H1 (cell line): Measurements from ENCODE around the gene LHPP. TPM values are rescaled to one million over a fixed set of nuclear protein-coding genes. Genes with fewer than 3 reads are reported as not detected.

ENCODE experiments used
- CTCF ChIA-PET: fragments of 300-600 bp; sonication (Branson Sonifier 250); formaldehyde crosslinking; loops from one replicate; lab custom pipeline; 2021; ENCODE audit not compliant: partially characterized antibody; lab: Charles Lee
- POLR2A ChIA-PET: fragments of 300-600 bp; sonication (Branson Sonifier 250); formaldehyde crosslinking; loops from one replicate; lab custom pipeline; 2021; ENCODE audit warnings: inconsistent platforms; ENCODE audit not compliant: partially characterized antibody; lab: Charles Lee
- DNase-seq, 2 experiments: peaks; one replicate each; pipeline versions ENCODE4 v3.0.0 to v3.0.0-alpha.2; 2010 to 2022; ENCODE audit warnings: low spot score in 2 of 2, low read depth in 1 of 2, mixed read lengths in 1 of 2
- FAIRE-seq: peaks from 2 replicates; lab custom pipeline; 2011; peaks lifted over from hg19 to GRCh38; lab: Jason Lieb, UNC
- H2AFZ ChIP-seq: 2 replicates; pipeline ENCODE4 v1.8.1; 2012; ENCODE audit warnings: low read length, inconsistent platforms
- H2AK5ac ChIP-seq: 2 replicates; pipeline ENCODE4 v1.6.1; 2013; ENCODE audit warnings: low read depth, low read length
- H2BK120ac ChIP-seq: replicated peaks from 2 replicates; pipeline ENCODE3; 2013; ENCODE audit warnings: low read depth, low read length, inconsistent platforms
- H2BK12ac ChIP-seq: 2 replicates; pipeline ENCODE4 v1.6.1; 2013; ENCODE audit warnings: low read depth, low read length
- H2BK15ac ChIP-seq: 2 replicates; pipeline ENCODE4 v1.6.1; 2013; ENCODE audit warnings: low read length
- H2BK20ac ChIP-seq: 2 replicates; pipeline ENCODE4 v1.6.1; 2013; ENCODE audit warnings: low read length
- H2BK5ac ChIP-seq: 2 replicates; pipeline ENCODE4 v1.6.1; 2013; ENCODE audit warnings: low read depth, low read length
- H3K14ac ChIP-seq: 2 replicates; pipeline ENCODE4 v1.6.1; 2013; ENCODE audit warnings: inconsistent platforms; ENCODE audit not compliant: insufficient read length
- H3K18ac ChIP-seq: 2 replicates; pipeline ENCODE4 v1.6.1; 2013; ENCODE audit warnings: low read length; ENCODE audit errors: extremely low read depth
- H3K23ac ChIP-seq: 2 replicates; pipeline ENCODE4 v1.6.1; 2013; ENCODE audit warnings: inconsistent platforms; ENCODE audit not compliant: insufficient read length
- H3K23me2 ChIP-seq: 2 replicates; pipeline ENCODE4 v1.6.1; 2013; ENCODE audit warnings: low read depth, low read length
- H3K27ac ChIP-seq: 2 replicates; pipeline ENCODE4 v1.6.1; 2011; ENCODE audit warnings: low read depth, low read length, inconsistent platforms
- H3K27me3 ChIP-seq, 4 experiments: replicated peaks in 1 of 4; 1 replicate in 1 of 4; 2 replicates in 3 of 4; pipeline versions ENCODE4 v1.6.1 to v1.8.1; 2011 to 2013; ENCODE audit warnings: low read length in 3 of 4, mild to moderate bottlenecking in 3 of 4, inconsistent platforms in 2 of 4, mixed read lengths in 2 of 4, moderate library complexity in 1 of 4; ENCODE audit not compliant: control insufficient read depth in 3 of 4, insufficient read depth in 3 of 4; ENCODE audit errors: extremely low read depth in 1 of 4
- H3K36me3 ChIP-seq, 4 experiments: 2 replicates each; pipeline versions ENCODE4 v1.6.1 to v1.8.1; 2011 to 2013; ENCODE audit warnings: mild to moderate bottlenecking in 4 of 4, low read length in 3 of 4, moderate library complexity in 2 of 4, control low read depth in 1 of 4, inconsistent platforms in 1 of 4; ENCODE audit not compliant: insufficient read depth in 4 of 4, control insufficient read depth in 2 of 4
- H3K4ac ChIP-seq: replicated peaks from 2 replicates; pipeline ENCODE3; 2013; ENCODE audit warnings: low read length, low read depth, mixed read lengths, inconsistent platforms; ENCODE audit not compliant: insufficient read length
- H3K4me1 ChIP-seq, 4 experiments: replicated peaks in 1 of 4; 1 replicate in 1 of 4; 2 replicates in 3 of 4; pipeline versions ENCODE4 v1.6.1 to v1.8.1; 2011 to 2013; ENCODE audit warnings: low read length in 3 of 4, inconsistent platforms in 2 of 4, mixed read lengths in 1 of 4; ENCODE audit not compliant: insufficient read depth in 4 of 4, control insufficient read depth in 3 of 4
- H3K4me2 ChIP-seq, 2 experiments: 2 replicates each; pipeline versions ENCODE4 v1.6.1 to v1.8.1; 2011 to 2013; ENCODE audit warnings: low read depth in 2 of 2, low read length in 2 of 2, control low read depth in 1 of 2, inconsistent platforms in 1 of 2, mild to moderate bottlenecking in 1 of 2; ENCODE audit not compliant: insufficient read depth in 1 of 2
- H3K4me3 ChIP-seq, 4 experiments: fragments of 200-600, 300-600 bp in 1 of 4; sonication (generic), shearing (Covaris generic), sonication (Bioruptor Twin) in 1 of 4; 2 replicates each; pipeline versions ENCODE4 v1.5.1 to v1.8.1; 2011 to 2016; ENCODE audit warnings: low read length in 4 of 4, low read depth in 3 of 4, control low read depth in 2 of 4, inconsistent platforms in 2 of 4, mild to moderate bottlenecking in 2 of 4, mixed read lengths in 1 of 4, moderate library complexity in 1 of 4; ENCODE audit not compliant: insufficient read depth in 2 of 4; ENCODE audit errors: extremely low read depth in 1 of 4
- H3K56ac ChIP-seq: replicated peaks from 2 replicates; pipeline ENCODE3; 2013; ENCODE audit warnings: low read depth, mild to moderate bottlenecking, mixed read lengths, low read length, inconsistent platforms; ENCODE audit not compliant: insufficient read length
- H3K79me1 ChIP-seq: 2 replicates; pipeline ENCODE4 v1.6.1; 2013; ENCODE audit warnings: low read depth, low read length, control low read depth
- H3K79me2 ChIP-seq, 2 experiments: 2 replicates each; pipeline versions ENCODE4 v1.6.1 to v1.8.1; 2012 to 2013; ENCODE audit warnings: low read length in 2 of 2, mild to moderate bottlenecking in 2 of 2, inconsistent platforms in 1 of 2; ENCODE audit not compliant: insufficient read depth in 2 of 2, control insufficient read depth in 1 of 2
- H3K9ac ChIP-seq, 4 experiments: replicated peaks in 1 of 4; 1 replicate in 1 of 4; 2 replicates in 3 of 4; pipeline versions ENCODE4 v1.6.1 to v1.8.1; 2011 to 2013; ENCODE audit warnings: low read depth in 3 of 4, low read length in 3 of 4, control low read depth in 2 of 4, mild to moderate bottlenecking in 2 of 4, moderate library complexity in 2 of 4, inconsistent platforms in 1 of 4; ENCODE audit errors: extremely low read depth in 1 of 4
- H3K9me3 ChIP-seq, 2 experiments: 2 replicates each; pipeline versions ENCODE4 v1.6.1 to v1.8.1; 2012 to 2013; ENCODE audit warnings: mild to moderate bottlenecking in 2 of 2, moderate library complexity in 2 of 2, control low read depth in 1 of 2, inconsistent platforms in 1 of 2, low read depth in 1 of 2, low read length in 1 of 2, mixed read lengths in 1 of 2; ENCODE audit not compliant: insufficient read depth in 2 of 2
- H4K20me1 ChIP-seq, 2 experiments: replicated peaks in 1 of 2; 2 replicates each; pipeline versions ENCODE3 to v1.8.1; 2011 to 2013; ENCODE audit warnings: inconsistent platforms in 2 of 2, low read length in 2 of 2, mild to moderate bottlenecking in 1 of 2; ENCODE audit not compliant: insufficient read depth in 2 of 2, control insufficient read depth in 1 of 2
- H4K5ac ChIP-seq: 2 replicates; pipeline ENCODE4 v1.6.1; 2013; ENCODE audit warnings: low read length, low read depth, mixed read lengths, inconsistent platforms; ENCODE audit not compliant: insufficient read length
- H4K8ac ChIP-seq: 2 replicates; pipeline ENCODE4 v1.8.0; 2013; ENCODE audit warnings: mild to moderate bottlenecking, moderate library complexity, low read length, inconsistent platforms; ENCODE audit not compliant: insufficient read depth; ENCODE audit errors: extremely low read depth
- H4K91ac ChIP-seq: replicated peaks from 2 replicates; pipeline ENCODE3; 2013; ENCODE audit warnings: low read length, mixed read lengths, inconsistent platforms; ENCODE audit not compliant: insufficient read length
- BACH1 ChIP-seq: IDR thresholded peaks from 2 replicates; pipeline ENCODE4 v1.6.1; 2012; ENCODE audit warnings: low read length, improper control_type of control experiment
- BRCA1 ChIP-seq: IDR thresholded peaks from 2 replicates; pipeline ENCODE4 v1.6.1; 2012; ENCODE audit warnings: low read depth, low read length, improper control_type of control experiment
- CEBPB ChIP-seq: IDR thresholded peaks from 2 replicates; pipeline ENCODE4 v1.6.1; 2012; ENCODE audit warnings: low read depth, low read length
- GTF2F1 ChIP-seq: IDR thresholded peaks from 2 replicates; pipeline ENCODE4 v1.6.1; 2012; ENCODE audit warnings: low read depth, low read length, improper control_type of control experiment, borderline replicate concordance
- KDM1A ChIP-seq: fragments of 200-600, 300-600 bp; sonication (generic); IDR thresholded peaks from 2 replicates; pipeline ENCODE4 v1.7.1; 2016; ENCODE audit warnings: mild to moderate bottlenecking, low read length, borderline replicate concordance
- KDM5A ChIP-seq: fragments of 200-600 bp; IDR thresholded peaks from 2 replicates; pipeline ENCODE4 v1.7.1; 2012; ENCODE audit warnings: mild to moderate bottlenecking, low read length, inconsistent platforms, mixed read lengths
- POLR2AphosphoS5 ChIP-seq: IDR thresholded peaks from 2 replicates; pipeline ENCODE4 v1.6.1; 2011; ENCODE audit warnings: low read depth, low read length
- POU5F1 ChIP-seq: IDR thresholded peaks from 2 replicates; pipeline ENCODE4 v1.6.1; 2011; ENCODE audit warnings: low read depth, mild to moderate bottlenecking, low read length, moderate library complexity
- RBBP5 ChIP-seq: IDR thresholded peaks from 2 replicates; pipeline ENCODE4 v1.7.1; 2012; ENCODE audit warnings: low read depth, mild to moderate bottlenecking, inconsistent platforms, low read length, moderate library complexity, borderline replicate concordance
- SIRT6 ChIP-seq: IDR thresholded peaks from one replicate; pipeline ENCODE4 v1.7.1; 2012; ENCODE audit warnings: low read length, inconsistent platforms
- SIX5 ChIP-seq: IDR thresholded peaks from 2 replicates; pipeline ENCODE4 v1.6.1; 2011; ENCODE audit warnings: mild to moderate bottlenecking, low read depth, low read length
- TBP ChIP-seq: IDR thresholded peaks from 2 replicates; pipeline ENCODE4 v1.6.1; 2011; ENCODE audit warnings: low read depth, low read length, improper control_type of control experiment
- YY1 ChIP-seq: IDR thresholded peaks from 2 replicates; pipeline ENCODE4 v1.6.1; 2011; ENCODE audit warnings: low read depth, mild to moderate bottlenecking, low read length
- ZNF274 ChIP-seq: IDR thresholded peaks from 2 replicates; pipeline ENCODE4 v1.7.0; 2012; ENCODE audit warnings: low read length, borderline replicate concordance; ENCODE audit errors: extremely low read depth
- WGBS, 2 experiments: shearing (Covaris generic) in 1 of 2; methylation state at CpG; one replicate each; pipeline versions ENCODE4 v1.1.6 to v1.1.7; 2013 to 2015; ENCODE audit warnings: low lambda C conversion rate in 2 of 2, mixed read lengths in 2 of 2, inconsistent platforms in 1 of 2, low coverage in 1 of 2, missing lambda C conversion rate in 1 of 2; ENCODE audit not compliant: insufficient replicate concordance in 2 of 2, insufficient coverage in 1 of 2, insufficient read length in 1 of 2; ENCODE audit errors: extremely low coverage in 1 of 2, missing lambda C conversion rate in 1 of 2; 5-methylcytosine and 5-hydroxymethylcytosine counted together
- polyA plus RNA-seq, 7 experiments: library from polyadenylated mRNA; depleted of rRNA in 3 of 7; stranded (reverse) in 5 of 7; unstranded in 2 of 7; fragments of >200 nt in 5 of 7; fragments of 200-250 nt in 2 of 7; gene quantifications; 1 replicate in 5 of 7; 2 replicates in 1 of 7; 4 replicates in 1 of 7; pipeline versions ENCODE4 v1.2.1 to v1.2.3, GENCODE V29; 2011 to 2013; ENCODE audit warnings: missing spikeins in 2 of 7, mixed read lengths in 2 of 7
- total RNA-seq: library from RNA; stranded (reverse); fragmentation: NEBNext Ultra II Directional; extraction: Animal tissue kit (Norgen Biotek cat#: 25700); gene quantifications from 2 replicates; pipeline ENCODE4 v1.2.1, GENCODE V29; 2021
- TF ChIP-seq, protein P1 (sequence below): IDR thresholded peaks from 2 replicates; pipeline ENCODE4 v1.6.1; 2012; ENCODE audit warnings: inconsistent platforms
- TF ChIP-seq, protein P2 (sequence below): IDR thresholded peaks from 2 replicates; pipeline ENCODE4 v1.6.1; 2011; ENCODE audit warnings: low read depth, mild to moderate bottlenecking, low read length; ENCODE audit not compliant: insufficient read depth

Gene LHPP
- total and polyA plus RNA-seq, 2 of the 8 experiments (the other 6 are each of a cell fraction or from before 2014, with no cell fraction given), result 26.0 to 45.0 TPM

DNA sequence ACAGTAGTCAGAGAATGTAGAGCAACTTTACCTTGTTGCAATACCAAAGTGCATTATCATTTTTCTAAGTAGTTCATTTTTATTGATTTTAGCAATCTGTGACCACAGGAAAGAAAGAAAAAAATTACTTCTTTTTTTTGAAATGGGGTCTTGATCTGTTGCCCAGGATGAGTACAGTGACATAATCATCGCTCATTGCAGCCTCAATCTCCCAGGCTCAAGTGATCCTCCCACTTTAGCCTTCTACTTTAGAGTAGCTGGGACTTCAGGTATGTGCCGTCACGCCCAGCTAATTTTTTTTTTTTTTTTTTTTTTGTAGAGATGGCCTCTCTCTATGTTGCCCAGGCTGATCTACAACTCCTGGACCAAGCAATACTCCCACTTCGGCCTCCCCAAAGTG lies 31.5 kb upstream of the LHPP start:
- Histone ChIP-seq H3K23me2 (no peaks in the 10 kb centered on the region), H3K14ac (no peak overlapping the region), H4K5ac (no peak overlapping the region), H3K56ac (no peak overlapping the region), H4K8ac (no peak overlapping the region), H3K23ac (no peak overlapping the region), H4K20me1 (no peaks in the 10 kb centered on the region), H3K18ac (no peak overlapping the region), H2BK20ac (no peak overlapping the region), H3K4ac (no peak overlapping the region), H3K4me2 (no peak overlapping the region), H2BK120ac (no peak overlapping the region), H3K4me3 (no peak overlapping the region), H3K9ac (no peak overlapping the region), H2BK12ac (no peak overlapping the region), H3K27me3 (no peaks in the 10 kb centered on the region), H3K27ac (no peak overlapping the region), H3K4me1 (no peaks in the 10 kb centered on the region), H2AFZ (no peak overlapping the region), H2BK5ac (no peak overlapping the region), H3K9me3 (no peaks in the 10 kb centered on the region), H2BK15ac (no peak overlapping the region), H3K79me2 (no peaks in the 10 kb centered on the region), H3K36me3 (no peaks in the 10 kb centered on the region), H3K79me1 (no peaks in the 10 kb centered on the region), H4K91ac (no peak overlapping the region), H2AK5ac (no peak overlapping the region)
- CTCF ChIA-PET, result interaction anchor here (0.7 to 1.3 kb wide), 2 partner anchors 26 to 41 kb away, joined by 3 to 4 read pairs; no protein-coding TSS in a partner anchor
- WGBS, 2 experiments, result 90% methylated on average over 4 of the region's 4 CpGs; no CpG with 5 or more reads in 1 of the 2 experiments
- POLR2A ChIA-PET, result interaction anchor here (1.3 kb wide), 1 partner anchor 12 kb away, joined by 19 read pairs; the partner anchor contains the start of gene OAT
- FAIRE-seq (no peak), DNase-seq (no peak)
- no peak for TF ChIP-seq POLR2AphosphoS5
- TF ChIP-seq SIX5, result no peak
- TF ChIP-seq KDM5A, result no peak
- no peak for TF ChIP-seq BRCA1
- TF ChIP-seq, protein P1, sequence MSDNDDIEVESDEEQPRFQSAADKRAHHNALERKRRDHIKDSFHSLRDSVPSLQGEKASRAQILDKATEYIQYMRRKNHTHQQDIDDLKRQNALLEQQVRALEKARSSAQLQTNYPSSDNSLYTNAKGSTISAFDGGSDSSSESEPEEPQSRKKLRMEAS, result no peak
- no peak for TF ChIP-seq BACH1
- no peak for TF ChIP-seq ZNF274
- TF ChIP-seq POU5F1, result no peak
- TF ChIP-seq KDM1A, result no peak
- no peak for TF ChIP-seq GTF2F1
- TF ChIP-seq SIRT6, result no peak
- no peak for TF ChIP-seq CEBPB
- no peak for TF ChIP-seq RBBP5
- TF ChIP-seq YY1, result no peak
- TF ChIP-seq, protein P2, sequence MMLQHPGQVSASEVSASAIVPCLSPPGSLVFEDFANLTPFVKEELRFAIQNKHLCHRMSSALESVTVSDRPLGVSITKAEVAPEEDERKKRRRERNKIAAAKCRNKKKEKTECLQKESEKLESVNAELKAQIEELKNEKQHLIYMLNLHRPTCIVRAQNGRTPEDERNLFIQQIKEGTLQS, result no peak
- TF ChIP-seq TBP, result no peak
